Stimulated activated CD4-positive, alpha-beta T cell treated with anti-CD3 and anti-CD28 coated beads, Interleukin-4, amount 100 ng/mL, for 4 hours (primary cell): ENCODE measurements around the gene NHLH1.
A peak's percentile ranks its signal among the peaks of the same experiment; 100 is the strongest.

Experiments used
- DNase-seq, 2 experiments: peaks; one replicate each; pipeline ENCODE4 v3.0.0-alpha.2; 2020

NHLH1 gene

GRCh38 chr1:160359559-160360226 is 7.2 kb upstream of the NHLH1 start:
- no peak for DNase-seq

- DNase-seq: no peak
Measured at GRCh38 chr1:160360227-160360695, 6.6 kb upstream of the NHLH1 start.

- DNase-seq: no peak
Measured at GRCh38 chr1:160361199-160361598, 5.7 kb upstream of the NHLH1 start.

GRCh38 chr1:160361814-160362167 is 5.1 kb upstream of the NHLH1 start:
- no peak for DNase-seq

GRCh38 chr1:160362168-160362957 is 4.5 kb upstream of the NHLH1 start:
- no peak for DNase-seq

GRCh38 chr1:160363010-160363409 is 3.9 kb upstream of the NHLH1 start:
- no peak for DNase-seq

GRCh38 chr1:160363951-160364735 is 2.7 kb upstream of the NHLH1 start:
- DNase-seq: no peak

GRCh38 chr1:160365325-160365724 is 1.5 kb upstream of the NHLH1 start:
- DNase-seq: no peak

GRCh38 chr1:160367516-160367900 is 637 bp downstream of the NHLH1 start:
- DNase-seq: no peak

- DNase-seq: no peak
Measured at GRCh38 chr1:160367934-160368923, 1.4 kb downstream of the NHLH1 start.

GRCh38 chr1:160369087-160369486 is 2.2 kb downstream of the NHLH1 start:
- DNase-seq: no peak

GRCh38 chr1:160370561-160371345 is 3.9 kb downstream of the NHLH1 start:
- no peak for DNase-seq

- no peak for DNase-seq
Measured at GRCh38 chr1:160371346-160371631, 4.4 kb downstream of the NHLH1 start.

- no peak for DNase-seq
Measured at GRCh38 chr1:160371756-160372155, 4.9 kb downstream of the NHLH1 start.

- DNase-seq: no peak
Measured at GRCh38 chr1:160373696-160374095, 6.8 kb downstream of the NHLH1 start.

GRCh38 chr1:160374306-160375110 is 7.6 kb downstream of the NHLH1 start:
- no peak for DNase-seq

GRCh38 chr1:160375788-160376524 is 9.1 kb downstream of the NHLH1 start:
- no peak for DNase-seq

- peak in 1 of 2 experiments; percentile 10 for DNase-seq
Measured at GRCh38 chr1:160376525-160377131, 9.8 kb downstream of the NHLH1 start.

GRCh38 chr1:160377585-160378206 is 10.8 kb downstream of the NHLH1 start:
- DNase-seq: no peak
